OCI-LY3 (cell line): ENCODE measurements around the gene TTF1.

Experiments used
- H2AFZ ChIP-seq: fragments of 200-600, 300-600 bp; shearing (Covaris generic); 2 replicates; pipeline ENCODE4 v1.6.0; 2014; ENCODE audit warnings: antibody characterized with exemption, low read depth, low read length
- H3K27ac ChIP-seq: fragments of 200-600, 300-600 bp; sonication (generic); 2 replicates; pipeline ENCODE4 v1.5.1; 2014; ENCODE audit warnings: mild to moderate bottlenecking, low read length, moderate library complexity, mixed read lengths
- H3K27me3 ChIP-seq: fragments of 200-600, 300-600 bp; sonication (generic); 2 replicates; pipeline ENCODE4 v1.6.1; 2014; ENCODE audit warnings: low read depth, low read length, mixed read lengths
- H3K36me3 ChIP-seq: fragments of 200-600, 300-600 bp; sonication (generic); replicated peaks from 2 replicates; pipeline ENCODE3; 2014; ENCODE audit warnings: low read depth, low read length, mixed read lengths
- H3K4me1 ChIP-seq: fragments of 300-600, 200-600 bp; sonication (generic); 2 replicates; pipeline ENCODE4 v1.6.1; 2014; ENCODE audit warnings: low read length, mixed read lengths
- H3K4me2 ChIP-seq: fragments of 200-600, 300-600 bp; sonication (generic); 2 replicates; pipeline ENCODE4 v1.6.1; 2014; ENCODE audit warnings: low read length, mixed read lengths
- H3K4me3 ChIP-seq: fragments of 300-600, 200-600 bp; sonication (generic); 2 replicates; pipeline ENCODE4 v1.5.1; 2014; ENCODE audit warnings: antibody characterized with exemption, mild to moderate bottlenecking, low read length, moderate library complexity
- H3K79me2 ChIP-seq: fragments of 300-600, 200-600 bp; shearing (Covaris generic); 2 replicates; pipeline ENCODE4 v1.6.1; 2014; ENCODE audit warnings: mild to moderate bottlenecking, low read length, mixed read lengths
- H3K9ac ChIP-seq: fragments of 300-600, 200-600 bp; shearing (Covaris generic); 2 replicates; pipeline ENCODE4 v1.6.0; 2014; ENCODE audit warnings: mild to moderate bottlenecking, low read length, moderate library complexity
- H3K9me3 ChIP-seq: fragments of 200-600, 300-600 bp; shearing (Covaris generic); 2 replicates; pipeline ENCODE4 v1.6.1; 2014; ENCODE audit warnings: low read length, mixed read lengths; ENCODE audit not compliant: insufficient read depth
- H4K20me1 ChIP-seq: fragments of 200-600, 300-600 bp; sonication (generic); 2 replicates; pipeline ENCODE4 v1.6.1; 2016; ENCODE audit warnings: low read length, mixed read lengths; ENCODE audit not compliant: insufficient read depth
- EZH2phosphoT487 ChIP-seq: fragments of 200-600 bp; shearing (Covaris generic); IDR thresholded peaks from 2 replicates; pipeline ENCODE4 v1.6.1; 2018; ENCODE audit warnings: antibody characterized with exemption, mixed run types, low read depth
- TF ChIP-seq, protein P1 (sequence below): fragments of 200-600, 300-600 bp; sonication (generic); IDR thresholded peaks from 2 replicates; pipeline ENCODE4 v1.5.1; 2014; ENCODE audit warnings: antibody characterized with exemption, low read length, low read depth

The TTF1 gene

DNA sequence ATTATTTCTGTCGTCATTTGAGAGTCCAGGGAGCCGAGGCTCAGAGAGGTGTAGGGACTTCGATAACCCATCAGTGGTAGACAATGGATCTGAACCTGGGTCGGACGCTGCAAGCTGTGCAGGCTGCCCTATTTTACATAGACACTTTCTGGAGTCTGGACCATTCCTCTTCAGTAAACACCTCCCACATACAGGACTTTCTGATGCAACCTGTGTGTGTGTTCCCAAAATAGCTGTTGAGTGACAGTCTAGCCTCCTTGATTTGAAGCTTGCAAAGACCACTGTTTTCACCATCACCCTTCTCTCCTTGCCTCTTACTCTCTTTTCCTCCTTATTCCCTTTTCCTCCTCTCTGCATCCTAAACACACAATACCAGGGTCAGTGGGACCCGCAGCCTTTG lies 34.1 kb upstream of the TTF1 start:
- Histone ChIP-seq H3K4me1 (no peaks in the 10 kb centered on the region), H3K27ac (no peak overlapping the region), H3K9ac (no peak overlapping the region), H3K4me3 (no peak overlapping the region), H4K20me1 (no peaks in the 10 kb centered on the region), H3K9me3 (no peaks in the 10 kb centered on the region), H2AFZ (no peak overlapping the region), H3K4me2 (no peak overlapping the region), H3K27me3 (peaks cover 22% of the 10 kb centered on the region), H3K79me2 (no peaks in the 10 kb centered on the region), H3K36me3 (no peaks in the 10 kb centered on the region)
- no peak for TF ChIP-seq EZH2phosphoT487
- TF ChIP-seq, protein P1, sequence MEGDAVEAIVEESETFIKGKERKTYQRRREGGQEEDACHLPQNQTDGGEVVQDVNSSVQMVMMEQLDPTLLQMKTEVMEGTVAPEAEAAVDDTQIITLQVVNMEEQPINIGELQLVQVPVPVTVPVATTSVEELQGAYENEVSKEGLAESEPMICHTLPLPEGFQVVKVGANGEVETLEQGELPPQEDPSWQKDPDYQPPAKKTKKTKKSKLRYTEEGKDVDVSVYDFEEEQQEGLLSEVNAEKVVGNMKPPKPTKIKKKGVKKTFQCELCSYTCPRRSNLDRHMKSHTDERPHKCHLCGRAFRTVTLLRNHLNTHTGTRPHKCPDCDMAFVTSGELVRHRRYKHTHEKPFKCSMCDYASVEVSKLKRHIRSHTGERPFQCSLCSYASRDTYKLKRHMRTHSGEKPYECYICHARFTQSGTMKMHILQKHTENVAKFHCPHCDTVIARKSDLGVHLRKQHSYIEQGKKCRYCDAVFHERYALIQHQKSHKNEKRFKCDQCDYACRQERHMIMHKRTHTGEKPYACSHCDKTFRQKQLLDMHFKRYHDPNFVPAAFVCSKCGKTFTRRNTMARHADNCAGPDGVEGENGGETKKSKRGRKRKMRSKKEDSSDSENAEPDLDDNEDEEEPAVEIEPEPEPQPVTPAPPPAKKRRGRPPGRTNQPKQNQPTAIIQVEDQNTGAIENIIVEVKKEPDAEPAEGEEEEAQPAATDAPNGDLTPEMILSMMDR = no peak

DNA sequence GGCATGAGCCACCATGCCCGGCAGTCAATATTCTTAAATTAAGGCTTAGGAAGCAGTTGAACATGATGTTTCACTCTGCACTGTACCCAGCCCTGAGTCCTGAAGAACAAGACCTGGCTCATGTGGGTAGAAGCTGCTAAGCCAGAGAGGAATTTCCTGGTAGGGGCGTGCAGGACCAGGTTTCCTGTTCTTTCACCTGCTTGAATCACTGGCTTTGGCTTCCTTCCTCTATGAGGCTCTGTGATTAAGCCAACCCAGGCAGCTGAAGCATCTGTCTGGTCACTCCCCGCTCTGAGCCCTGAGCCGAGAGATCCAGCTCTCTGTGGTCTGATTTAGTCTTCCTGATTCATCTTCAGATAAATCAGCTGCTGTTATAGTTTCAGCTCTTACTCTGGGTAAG lies 32.5 kb upstream of the TTF1 start:
- Histone ChIP-seq H3K4me3 (no peak overlapping the region), H3K4me2 (no peak overlapping the region), H3K9ac (no peak overlapping the region), H3K4me1 (no peaks in the 10 kb centered on the region), H3K27ac (no peak overlapping the region), H3K27me3 (peaks cover 27% of the 10 kb centered on the region), H3K9me3 (no peaks in the 10 kb centered on the region), H3K79me2 (no peaks in the 10 kb centered on the region), H4K20me1 (no peaks in the 10 kb centered on the region), H3K36me3 (no peaks in the 10 kb centered on the region), H2AFZ (no peak overlapping the region)
- no peak for TF ChIP-seq EZH2phosphoT487
- TF ChIP-seq, protein P1 = no peak

DNA sequence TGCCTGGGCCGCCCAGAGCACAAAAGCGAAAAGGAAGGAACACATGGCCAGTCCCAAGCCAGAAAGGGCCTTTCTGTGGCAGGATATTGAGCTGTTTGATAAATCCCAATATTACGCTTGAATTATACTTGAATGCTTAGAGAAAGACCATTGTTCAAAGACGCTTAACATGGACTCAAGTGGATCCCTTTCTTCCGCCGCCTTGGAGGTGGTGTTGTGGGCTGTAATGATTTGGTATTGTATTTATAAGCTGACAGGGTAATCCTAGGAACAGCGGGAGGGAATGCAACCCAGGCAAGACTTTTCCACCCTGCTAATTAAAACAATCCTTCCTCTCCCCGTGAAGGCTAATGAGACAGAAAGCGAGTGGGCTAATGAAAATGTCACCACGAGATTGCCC lies 28.2 kb upstream of the TTF1 start:
- H3K9ac ChIP-seq = no peak overlapping the region
- TF ChIP-seq, protein P1 = no peak
- no peak for TF ChIP-seq EZH2phosphoT487

DNA sequence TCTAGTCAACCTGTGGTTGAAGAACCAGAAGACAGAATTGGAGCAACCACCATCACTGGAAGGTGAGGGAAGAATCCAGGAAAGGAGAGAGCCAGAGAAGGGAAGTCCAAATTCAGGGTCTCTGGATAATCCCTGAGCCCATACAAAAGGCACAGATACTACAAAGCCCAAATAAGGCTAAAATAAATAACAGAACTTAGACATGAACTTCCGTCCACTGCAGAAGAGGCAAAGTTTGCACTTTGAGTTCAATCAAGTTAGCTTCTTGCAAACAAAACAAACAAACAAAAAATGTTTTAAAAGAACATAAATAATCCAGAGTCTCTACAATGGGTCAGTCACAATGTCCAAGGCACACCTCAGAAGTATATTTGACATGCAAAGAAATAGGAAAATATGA lies 24.4 kb upstream of the TTF1 start:
- TF ChIP-seq EZH2phosphoT487 = no peak
- TF ChIP-seq, protein P1 = no peak
- Histone ChIP-seq H4K20me1 (no peaks in the 10 kb centered on the region), H3K4me2 (no peak overlapping the region), H3K27ac (no peak overlapping the region), H3K27me3 (peaks cover 41% of the 10 kb centered on the region), H3K9ac (no peak overlapping the region), H3K4me3 (no peak overlapping the region), H3K36me3 (no peaks in the 10 kb centered on the region), H3K9me3 (no peaks in the 10 kb centered on the region), H3K4me1 (no peaks in the 10 kb centered on the region), H3K79me2 (no peaks in the 10 kb centered on the region), H2AFZ (no peak overlapping the region)

More for the DNA sequence above, 28.2 kb upstream of the TTF1 start:
- Histone ChIP-seq H2AFZ (no peak overlapping the region), H3K27ac (no peak overlapping the region), H3K36me3 (no peaks in the 10 kb centered on the region), H3K4me1 (no peaks in the 10 kb centered on the region), H3K9me3 (no peaks in the 10 kb centered on the region), H3K79me2 (no peaks in the 10 kb centered on the region), H4K20me1 (no peaks in the 10 kb centered on the region), H3K4me3 (no peak overlapping the region), H3K4me2 (no peak overlapping the region), H3K27me3 (peaks cover 28% of the 10 kb centered on the region)
